HG02588 (cell line): ENCODE data around the gene EFR3B.

Source experiments
- ATAC-seq: cut with Tn5 transposase; IDR thresholded peaks from one replicate; pipeline ENCODE4 v1.9.1; 2021; ENCODE audit warnings: mild to moderate bottlenecking, moderate library complexity; ENCODE audit not compliant: unreplicated experiment

EFR3B gene

DNA sequence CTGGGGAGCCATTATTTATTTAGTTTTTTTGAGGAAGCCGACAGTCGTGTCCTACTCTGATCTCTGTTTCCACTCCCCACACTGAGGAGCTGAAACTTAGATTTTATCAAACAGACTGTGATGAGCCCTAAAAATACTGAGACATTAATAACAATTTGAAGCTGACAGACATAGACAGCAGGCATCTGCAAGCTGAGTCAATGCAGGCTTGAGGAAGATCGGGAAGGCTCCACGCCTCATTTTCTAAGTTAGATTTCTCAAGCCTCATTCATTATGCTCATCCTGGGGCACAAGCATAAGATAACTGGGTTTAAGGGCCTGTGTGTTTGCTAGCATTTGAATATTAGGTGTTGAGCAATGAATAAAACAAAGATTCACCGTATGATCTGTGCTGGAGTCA lies 26.3 kb downstream of the EFR3B start:
- no peak for ATAC-seq

DNA sequence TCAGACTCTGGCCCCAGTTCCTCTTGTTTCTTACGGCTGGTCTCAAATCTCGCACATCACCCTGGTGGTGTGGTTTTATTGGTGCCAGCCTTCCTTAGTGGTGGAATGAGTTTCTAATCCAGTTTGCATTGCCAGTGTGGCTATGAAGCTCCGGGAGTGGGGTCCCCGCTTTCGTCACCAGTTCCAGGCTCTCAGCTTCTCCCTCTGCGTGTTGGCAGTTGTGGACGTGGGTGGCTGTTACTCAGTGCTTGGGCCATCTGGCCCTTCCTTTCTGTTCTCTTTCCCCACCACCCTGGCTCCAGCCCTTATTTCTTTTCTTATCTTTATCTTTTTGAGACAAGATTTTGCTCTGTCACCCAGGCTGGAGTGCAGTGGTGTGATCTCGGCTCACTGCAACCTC lies 30.1 kb downstream of the EFR3B start:
- ATAC-seq = no peak

DNA sequence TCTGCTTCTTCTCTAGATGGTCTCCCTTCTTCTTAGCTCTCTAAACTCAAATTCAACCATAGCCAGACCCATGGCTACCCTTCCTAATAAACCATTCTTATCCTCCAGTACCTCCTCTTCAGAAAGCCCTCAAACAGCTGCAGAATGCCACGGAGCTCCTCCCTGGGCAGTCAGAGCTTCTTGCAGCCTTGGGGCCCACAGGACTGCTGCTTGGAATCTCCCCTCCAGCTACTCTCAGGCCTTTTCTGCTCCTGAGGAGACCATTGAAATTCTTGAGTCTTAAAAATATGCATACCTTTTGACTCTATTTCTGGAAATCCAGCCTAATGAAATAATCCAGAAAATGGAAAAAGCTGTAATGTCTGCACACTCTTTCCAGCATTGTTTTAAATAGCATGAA lies 30.7 kb downstream of the EFR3B start:
- ATAC-seq = no peak

DNA sequence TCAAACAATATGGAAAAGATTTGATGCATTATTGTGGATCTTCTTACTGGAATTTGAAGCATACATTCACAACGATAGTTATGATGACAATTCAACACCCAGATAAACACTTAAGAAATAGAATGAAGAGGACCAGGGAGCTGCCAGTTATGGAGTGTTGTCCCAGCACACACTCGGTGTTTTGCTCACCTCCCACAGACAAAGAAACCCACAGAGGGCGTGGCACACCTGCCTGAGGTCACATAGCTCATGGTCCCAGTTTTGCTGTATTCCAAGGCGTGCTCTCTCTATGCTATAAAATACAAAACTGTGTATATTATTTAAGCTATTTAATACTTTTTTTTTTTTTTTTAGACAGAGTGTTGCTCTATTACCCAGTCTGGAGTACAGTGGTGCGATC lies 31.1 kb downstream of the EFR3B start:
- no peak for ATAC-seq

DNA sequence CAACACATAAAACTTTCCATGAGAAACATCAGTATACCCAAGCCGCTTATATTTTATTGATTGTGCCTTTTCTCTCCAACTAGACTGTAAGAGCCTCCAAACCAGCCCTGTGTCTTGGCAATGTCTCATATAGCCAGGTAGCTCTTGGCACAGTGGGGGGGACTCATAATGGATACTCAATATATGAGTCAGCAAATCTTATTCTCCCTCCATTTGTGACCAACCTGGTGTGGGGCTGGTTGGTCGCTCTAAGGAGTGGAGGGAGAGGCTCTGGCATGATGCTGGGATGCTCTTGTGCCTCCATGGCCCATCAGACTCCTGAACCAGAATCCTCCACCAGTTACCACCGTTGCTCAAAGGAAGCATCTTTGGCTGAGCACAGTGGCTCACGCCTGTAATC lies 32.0 kb downstream of the EFR3B start:
- ATAC-seq = no peak

DNA sequence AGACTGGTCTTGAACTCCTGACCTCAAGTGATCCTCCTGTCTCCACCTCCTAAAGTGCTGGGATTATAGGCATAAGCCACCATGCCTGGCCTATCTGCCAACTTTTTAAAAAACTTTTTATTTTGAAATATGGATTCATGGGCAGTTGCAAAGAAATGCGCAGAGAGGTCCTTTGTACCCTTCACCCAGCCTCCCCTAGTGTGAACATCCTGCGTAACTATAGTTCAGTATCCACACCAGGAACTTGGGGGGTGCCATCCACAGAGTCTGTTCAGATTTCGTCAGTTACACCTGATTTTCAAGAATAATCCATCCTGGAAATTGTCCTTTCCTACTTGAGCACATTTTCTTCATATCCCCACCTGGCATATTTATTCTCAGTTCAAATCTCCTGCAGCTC lies 33.0 kb downstream of the EFR3B start:
- ATAC-seq = no peak

DNA sequence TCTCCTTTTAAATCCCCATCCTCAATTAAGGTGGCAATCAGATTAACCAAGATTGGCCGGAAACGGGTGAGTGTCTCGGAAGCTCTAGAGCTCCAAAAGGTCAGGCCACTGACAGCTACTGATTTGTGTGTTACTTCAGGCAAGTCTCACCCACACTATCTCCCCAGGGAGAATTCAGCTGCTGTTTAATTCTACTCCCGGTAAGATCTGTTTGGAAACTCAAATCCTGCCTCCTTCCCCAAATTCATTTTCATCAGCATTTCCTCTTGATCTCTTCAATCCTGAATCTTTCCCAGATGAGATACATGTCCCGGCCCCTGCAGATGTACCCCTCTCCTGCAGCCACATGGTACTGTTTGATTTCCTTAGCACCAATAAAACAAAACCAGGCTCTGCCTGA lies 34.9 kb downstream of the EFR3B start:
- no peak for ATAC-seq

DNA sequence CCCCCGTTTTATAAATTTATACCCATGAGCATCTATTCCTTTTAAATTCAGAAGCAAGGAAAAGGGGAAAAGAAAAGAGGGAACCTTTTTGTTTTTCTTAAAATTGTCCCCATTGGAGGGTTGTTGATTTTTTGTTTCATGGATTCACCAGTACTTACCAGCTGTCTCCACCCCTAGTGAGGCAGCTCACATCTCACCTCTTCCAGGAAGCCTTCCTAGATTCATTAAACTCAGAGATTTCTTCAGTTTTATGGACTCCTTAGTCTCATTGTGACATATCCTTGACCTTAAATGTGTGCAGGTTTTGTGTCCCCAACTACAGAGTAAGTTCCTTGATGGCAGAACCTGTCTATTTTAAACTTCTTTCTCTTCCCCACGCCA lies 35.9 kb downstream of the EFR3B start:
- no peak for ATAC-seq

DNA sequence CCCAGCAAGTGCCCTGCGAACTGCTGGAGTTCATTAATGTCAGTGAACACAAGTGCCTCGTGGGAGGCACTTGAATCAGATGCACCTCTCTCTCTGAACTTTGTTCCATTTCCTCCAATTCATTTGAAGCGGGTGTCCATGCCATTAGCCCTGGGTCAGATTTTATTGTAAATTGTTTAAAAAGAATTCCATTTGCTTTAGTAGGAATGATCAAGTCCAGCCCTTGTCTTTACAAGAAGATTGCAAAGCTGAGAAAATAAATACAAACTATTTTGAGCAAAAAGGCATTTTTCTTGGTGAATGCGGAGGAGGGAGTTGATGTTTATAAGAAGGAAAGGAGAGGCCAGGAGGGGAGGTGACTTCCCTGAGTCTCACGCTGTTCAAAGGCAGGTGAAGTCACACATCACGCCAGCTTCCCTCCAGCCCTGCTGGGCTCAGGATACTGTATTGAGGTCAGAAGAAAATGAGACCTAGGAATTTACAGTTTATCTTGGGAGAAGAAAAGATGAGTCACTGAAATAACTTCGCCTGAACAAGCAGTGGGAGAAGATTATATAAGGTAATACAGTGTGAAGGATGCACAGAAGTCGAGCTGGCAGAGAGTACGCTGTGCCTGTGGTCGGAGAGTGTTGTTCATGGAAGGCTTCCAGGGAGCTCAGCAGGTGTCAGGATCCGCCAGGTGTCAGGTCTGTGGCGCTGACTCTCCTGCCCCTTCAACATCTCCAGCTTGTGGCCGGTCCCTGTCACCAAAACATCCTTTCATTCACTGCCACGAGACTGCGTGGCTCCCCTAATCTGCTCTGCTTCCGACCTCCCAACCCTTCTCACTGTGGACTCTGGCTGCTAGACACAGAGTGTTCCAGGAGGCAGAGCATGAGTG lies 36.5 kb downstream of the EFR3B start:
- ATAC-seq = no peak

DNA sequence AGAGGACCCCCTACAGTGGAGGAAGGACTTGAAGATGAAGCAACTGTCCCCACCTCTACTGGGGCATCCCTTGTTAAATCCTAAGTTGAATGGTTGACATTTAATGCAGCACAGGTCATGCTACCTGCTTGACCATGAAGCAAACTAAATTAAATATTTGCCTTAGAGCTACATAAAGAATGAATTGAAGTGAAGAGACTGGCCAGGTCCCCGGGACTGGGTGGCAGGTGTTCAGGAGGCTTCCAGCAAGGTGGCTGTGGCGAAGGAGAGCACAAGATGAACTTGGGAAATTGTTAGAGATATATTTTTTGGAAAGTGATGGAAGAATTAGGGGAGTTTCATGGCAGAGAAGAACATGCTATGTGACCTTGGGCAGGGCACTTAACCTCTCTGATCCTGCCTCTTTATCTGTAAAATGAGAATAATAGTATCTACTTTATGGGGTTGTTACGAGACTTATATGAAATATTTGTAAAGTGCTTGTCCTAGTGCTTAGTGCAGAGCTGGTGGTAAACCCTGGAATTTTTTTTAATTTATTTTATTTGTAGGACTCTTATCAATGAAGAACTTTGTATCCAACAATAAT lies 37.3 kb downstream of the EFR3B start:
- no peak for ATAC-seq

DNA sequence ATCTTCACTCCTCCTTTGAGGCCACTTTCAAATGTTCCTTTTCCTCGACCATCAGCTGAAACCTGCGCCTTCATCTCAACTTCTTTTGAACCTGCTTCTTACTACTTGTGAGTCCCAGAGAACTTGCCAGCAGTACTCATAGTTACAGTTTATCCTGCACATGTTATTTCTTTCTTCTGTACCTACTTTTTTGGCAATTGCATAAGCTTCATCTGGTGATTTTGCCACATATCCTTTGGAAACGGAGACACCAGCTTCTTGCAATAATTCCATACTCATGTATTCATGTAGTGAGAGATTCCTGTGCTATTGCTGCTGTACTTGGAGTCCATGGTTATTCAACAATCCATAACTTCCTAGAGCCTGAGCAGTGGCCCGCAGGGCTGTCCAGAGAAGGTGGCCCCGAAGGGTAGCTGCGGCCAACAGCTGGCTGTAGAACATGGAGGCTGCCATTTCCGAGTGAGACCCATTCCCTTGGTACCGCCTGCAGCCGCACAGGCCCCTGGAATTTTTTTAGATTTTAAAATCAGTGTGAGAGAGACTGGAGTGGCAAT lies 39.4 kb downstream of the EFR3B start:
- ATAC-seq = no peak

DNA sequence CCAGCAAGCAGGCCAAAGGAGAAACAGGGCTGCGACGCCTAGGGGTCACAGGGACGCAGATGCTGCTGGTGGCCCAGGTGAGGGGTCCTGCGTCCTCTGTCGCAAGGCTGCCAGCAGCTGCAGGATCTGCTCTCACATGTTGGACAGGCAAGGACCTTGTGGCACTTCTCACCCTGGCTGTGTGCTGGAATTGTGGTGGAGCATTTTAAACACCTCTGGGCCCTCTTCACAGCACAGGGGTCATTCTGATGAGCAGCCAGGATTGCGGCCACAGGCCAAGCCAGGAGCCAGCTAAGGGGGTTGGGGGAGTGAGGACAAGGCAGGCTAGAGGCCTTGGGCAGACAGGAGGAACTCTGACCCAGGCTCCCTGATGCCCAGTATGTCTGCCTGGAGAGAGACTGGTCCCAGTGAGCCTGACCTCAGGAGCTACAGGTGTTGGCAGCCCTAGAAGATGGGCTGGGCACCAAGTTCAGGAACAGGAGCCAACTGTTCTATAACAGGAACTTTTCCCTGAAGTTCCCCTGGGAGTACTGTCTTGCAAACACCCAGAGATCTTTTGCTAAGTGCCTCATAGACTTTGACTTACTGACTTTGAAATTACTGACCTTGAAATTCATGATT lies 40.2 kb downstream of the EFR3B start:
- ATAC-seq = no peak

DNA sequence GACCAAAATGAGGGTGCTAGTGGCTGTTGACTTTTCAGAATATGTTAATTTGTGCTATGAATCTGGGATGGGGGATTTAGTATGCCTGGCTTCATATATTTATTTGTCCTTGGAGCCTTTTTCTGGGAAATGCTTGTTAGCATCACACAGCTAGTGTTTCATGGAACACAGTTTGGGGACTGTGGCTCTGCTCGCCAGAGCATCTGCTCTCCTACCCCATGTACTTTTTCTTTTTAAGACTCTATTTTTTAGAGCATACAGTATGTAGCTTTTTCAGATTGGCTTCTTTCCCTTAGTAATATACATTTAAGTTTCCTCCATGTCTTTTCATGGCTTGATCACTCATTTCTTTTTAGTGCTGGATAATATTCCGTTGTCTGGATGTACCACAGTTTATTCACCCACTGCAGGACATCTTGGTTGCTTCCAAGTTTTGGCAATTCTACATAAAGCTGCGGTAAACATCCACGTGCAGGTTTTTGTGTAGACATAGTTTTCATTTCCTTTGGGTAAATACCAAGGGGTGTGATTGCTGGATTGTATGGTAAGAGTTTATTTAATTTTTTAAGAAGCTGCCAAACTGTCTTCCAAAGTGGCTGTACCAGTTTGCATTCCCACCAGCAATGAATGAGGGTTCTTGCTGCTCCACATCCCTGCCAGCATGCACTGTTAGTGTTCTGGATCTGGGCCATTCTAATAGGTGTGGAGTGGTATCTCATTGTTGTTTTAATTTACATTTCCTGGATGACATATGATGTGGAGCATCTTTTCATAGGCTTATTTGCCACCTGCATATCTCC lies 44.1 kb downstream of the EFR3B start:
- no peak for ATAC-seq

DNA sequence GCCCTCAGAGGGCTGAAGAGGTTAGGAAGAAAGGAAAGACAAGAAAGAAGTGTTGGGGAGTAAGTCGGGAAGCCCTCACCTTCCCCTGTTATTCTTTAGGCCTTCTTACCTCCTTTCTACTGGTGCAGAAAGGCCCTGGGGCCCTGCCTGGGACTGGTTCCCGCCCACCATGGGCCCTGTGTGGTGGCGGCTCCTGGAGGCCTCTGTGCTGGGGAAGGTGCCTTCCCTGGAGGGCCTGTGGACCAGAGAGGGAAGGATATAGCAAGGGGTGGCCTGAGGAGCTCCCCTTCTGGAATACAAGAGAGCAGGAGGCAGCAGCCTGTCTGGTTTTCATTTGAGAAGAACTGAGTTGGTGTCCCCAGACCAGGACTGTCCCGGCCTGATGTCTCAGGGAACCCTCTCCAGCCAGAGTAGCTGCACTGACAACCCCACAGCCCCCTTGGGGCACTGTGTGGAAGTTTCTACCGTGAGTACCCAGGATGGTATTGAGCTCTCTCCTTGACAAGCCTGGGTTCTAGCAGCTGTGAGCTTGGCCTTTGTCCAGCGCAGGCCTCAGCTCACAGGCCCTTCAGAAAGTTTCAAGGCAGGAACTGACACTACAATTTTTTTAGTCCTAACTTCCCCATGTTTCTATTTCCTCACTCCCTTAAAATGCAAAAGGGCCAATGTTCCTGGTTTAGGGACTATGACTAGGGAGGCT lies 47.1 kb downstream of the EFR3B start:
- ATAC-seq = no peak

DNA sequence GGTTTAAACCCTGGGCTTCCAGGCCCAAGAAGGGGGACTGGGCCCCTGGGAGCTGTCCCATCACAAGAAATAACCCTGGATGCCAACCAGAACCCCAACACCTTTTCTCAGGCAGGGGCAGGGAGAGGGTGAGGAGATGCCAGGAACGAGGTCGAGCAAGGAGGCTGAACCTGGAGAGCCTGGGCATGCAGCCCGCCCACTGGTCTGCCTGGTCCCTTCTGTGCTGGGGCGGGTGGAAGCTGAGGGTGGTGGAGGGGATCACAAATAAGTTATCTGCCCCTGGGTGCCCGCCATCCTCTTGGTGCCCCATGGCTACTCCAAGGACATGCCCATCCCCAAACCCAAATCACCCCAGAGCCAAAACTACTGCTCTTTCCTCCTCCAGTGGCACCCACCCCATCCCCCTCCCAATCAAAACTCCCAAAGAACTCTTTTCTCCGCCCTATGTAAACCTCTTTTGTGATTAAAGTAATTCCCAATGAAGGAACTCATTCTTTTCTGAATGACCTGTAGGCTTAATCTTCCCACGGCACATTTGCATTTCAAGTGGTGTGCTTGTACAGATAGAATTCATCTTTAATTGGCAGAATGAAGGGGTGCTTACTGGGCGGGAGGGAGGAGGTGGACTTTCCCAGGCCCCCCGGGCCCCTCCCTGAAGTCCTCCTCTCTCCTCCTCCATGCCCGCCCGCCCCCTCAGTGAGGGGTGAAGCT lies 47.9 kb downstream of the EFR3B start:
- no peak for ATAC-seq

DNA sequence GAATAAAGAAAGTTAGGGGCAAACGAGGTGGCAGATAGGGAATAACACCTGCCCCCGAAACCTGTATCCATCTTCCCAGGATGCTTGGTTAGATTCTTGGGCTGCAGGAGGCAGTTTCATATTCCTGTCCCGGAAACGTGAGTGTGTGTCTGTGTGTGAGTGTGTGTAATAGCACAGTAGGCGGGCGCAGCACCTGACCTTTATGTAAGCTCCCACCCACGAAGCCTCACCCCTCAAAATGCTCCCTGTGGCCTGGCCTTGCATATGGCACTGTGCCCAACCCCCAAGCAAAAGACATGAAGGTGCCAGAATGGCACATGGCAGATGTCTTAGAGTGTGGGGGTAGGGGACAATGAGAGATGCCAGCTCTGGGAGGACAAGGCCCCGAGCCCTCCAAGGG lies 48.9 kb downstream of the EFR3B start:
- ATAC-seq = no peak

DNA sequence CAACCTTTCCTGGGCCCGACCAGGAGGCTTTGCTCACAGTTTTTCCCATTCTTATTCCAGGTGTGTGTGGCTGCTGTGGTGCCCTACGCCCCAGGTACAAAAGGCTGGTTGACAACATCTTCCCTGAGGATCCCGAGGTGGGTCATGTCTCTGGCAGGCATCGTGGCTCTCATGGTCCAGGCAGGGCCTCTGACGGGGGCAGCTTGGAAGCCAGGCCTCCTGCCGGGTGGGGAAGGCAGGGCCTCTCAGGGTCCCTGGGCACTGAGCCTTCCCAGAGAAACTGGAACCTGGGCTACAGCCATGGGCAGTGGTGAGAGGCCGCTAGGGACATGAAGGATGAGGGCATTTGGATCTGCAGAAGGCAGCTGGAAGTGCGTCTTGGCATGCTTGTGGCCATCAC lies 49.4 kb downstream of the EFR3B start:
- ATAC-seq = no peak

DNA sequence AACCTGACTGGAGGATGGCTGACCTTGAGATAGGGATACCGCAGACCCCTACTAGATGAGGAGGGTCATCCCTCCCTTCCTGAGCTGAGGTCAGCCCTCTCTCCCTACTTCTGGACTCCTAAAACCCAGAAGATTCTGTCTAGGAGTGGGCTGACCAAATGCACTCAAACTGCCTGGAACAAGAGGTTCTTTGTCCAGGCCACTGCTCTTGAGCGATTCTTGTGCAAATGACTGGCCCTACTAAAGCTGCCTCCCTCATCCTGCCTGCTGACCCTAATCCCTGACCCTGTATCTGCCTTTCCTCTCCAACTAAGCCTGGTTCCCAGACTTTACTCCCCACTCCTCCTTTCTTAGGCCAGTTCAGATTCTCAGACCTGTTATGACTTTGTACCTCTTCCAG lies 56.2 kb downstream of the EFR3B start:
- no peak for ATAC-seq

DNA sequence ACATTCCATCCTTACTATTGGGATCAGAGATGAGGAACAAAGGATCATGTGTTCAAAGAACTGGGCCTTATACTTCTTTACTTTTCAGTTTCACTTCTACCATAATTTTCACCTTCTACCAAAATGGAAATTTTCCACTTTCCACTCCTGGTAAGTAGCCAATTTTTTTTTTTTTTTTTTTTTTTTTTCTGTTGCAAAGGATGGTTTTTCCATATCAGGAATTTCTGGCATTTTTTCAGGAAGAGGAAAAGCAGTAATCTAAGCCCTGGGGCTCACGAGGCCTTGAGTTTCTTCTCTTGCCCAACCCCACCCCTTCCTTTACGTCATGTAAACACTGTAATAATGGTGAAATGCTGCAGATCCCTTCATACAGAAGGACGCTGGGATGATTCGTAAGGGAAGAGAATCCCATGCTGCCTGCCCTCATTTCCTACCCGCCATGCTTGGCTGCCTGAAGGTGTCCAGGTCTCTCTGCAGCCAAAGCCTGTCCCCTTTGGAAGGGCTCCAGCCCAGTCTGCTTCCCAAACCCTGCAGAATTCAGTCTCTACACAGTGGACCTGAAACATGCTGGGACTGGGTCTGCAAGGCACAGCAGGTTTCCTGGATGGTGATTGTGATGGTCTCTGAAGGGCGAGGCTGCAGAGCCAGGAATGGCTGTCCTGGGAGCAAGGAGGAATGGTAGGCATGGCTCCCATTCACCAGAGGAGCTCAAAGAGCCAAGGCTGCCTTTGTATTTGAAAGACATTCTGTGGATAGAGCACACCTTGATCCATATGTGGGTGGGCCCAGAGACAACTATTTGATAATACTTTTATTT lies 57.0 kb downstream of the EFR3B start:
- ATAC-seq = no peak
